Ammon's horn (tissue), 1 donor: ENCODE data around the gene SRA1.

Experiments
- DNase-seq: peaks from one replicate; pipeline ENCODE4 v3.0.0-alpha.2; 2016; ENCODE audit warnings: low spot score

SRA1 gene

DNA sequence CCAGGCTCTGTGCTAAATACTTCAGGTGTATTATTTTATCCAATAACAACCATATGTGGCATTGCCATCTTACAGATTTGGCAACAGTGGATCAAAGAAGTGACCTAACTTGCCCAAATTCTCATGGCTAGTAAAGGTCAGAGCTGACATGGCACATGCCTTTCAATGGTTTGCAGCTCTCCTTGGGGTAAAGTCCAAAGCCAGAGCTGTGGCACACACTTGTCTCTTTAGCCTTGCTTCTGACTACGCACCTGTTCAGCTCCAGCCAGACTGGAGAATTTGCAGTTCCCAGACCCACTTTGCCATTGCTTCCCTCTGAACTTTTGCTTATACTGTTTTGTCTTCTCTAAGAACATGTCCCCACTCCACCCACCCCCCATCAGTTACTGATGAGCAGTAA is 13.2 kb upstream of the SRA1 start:
- DNase-seq = no peak

GRCh38 chr5:140570058-140570457 is 12.8 kb upstream of the SRA1 start:
- DNase-seq = no peak

DNA sequence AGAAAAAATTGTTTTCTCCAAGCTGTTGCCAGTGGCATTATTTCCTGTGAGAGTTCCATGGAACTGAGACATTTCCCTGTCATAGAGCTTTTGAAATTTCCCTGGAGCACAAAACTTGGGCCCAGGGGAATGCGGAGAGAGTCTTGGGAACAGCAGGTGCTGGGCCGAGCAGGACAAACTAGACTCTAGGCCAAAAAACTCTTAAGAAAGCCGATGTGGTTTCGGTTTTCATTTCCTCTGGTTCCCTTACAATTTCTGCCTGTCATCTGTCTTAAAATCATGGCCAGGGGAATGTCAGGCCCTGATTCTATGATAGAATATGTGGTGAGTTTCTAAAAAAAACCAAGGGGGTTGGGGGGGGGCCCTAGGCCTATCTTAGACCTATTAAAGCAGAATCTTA is 11.9 kb upstream of the SRA1 start:
- DNase-seq = peak; percentile 17

DNA sequence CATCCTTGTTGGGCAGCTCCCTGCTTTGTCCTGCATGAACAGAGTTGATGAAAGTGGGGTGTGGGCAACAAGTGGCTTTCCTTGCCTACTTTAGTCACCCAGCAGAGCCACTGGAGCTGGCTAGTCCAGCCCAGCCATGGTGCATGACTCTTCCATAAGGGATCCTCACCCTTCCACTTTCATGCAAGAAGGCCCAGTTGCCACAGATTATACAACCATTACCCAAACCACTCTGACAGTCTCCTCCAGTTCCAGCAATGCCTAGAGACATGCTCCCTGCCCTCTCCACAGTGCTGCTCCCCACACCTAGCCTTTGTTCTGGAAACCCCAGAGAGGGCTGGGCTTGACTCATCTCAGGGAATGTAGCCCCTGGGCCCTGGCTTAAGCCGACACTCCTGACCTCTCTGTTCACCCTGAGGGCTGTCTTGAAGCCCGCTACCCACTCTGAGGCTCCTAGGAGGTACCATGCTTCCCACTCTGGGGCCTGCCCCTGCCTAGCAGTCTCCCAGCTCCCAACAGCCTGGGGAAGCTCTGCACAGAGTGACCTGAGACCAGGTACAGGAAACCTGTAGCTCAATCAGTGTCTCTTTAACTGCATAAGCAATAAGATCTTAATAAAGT is 11.3 kb upstream of the SRA1 start:
- DNase-seq = peak; percentile 1

DNA sequence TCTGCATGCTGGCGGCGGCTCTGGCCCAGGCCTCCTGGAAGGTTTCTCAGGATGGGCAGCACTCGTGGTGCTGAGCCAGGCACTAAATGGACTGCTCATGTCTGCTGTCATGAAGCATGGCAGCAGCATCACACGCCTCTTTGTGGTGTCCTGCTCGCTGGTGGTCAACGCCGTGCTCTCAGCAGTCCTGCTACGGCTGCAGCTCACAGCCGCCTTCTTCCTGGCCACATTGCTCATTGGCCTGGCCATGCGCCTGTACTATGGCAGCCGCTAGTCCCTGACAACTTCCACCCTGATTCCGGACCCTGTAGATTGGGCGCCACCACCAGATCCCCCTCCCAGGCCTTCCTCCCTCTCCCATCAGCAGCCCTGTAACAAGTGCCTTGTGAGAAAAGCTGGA is 10.6 kb upstream of the SRA1 start:
- no peak for DNase-seq

DNA sequence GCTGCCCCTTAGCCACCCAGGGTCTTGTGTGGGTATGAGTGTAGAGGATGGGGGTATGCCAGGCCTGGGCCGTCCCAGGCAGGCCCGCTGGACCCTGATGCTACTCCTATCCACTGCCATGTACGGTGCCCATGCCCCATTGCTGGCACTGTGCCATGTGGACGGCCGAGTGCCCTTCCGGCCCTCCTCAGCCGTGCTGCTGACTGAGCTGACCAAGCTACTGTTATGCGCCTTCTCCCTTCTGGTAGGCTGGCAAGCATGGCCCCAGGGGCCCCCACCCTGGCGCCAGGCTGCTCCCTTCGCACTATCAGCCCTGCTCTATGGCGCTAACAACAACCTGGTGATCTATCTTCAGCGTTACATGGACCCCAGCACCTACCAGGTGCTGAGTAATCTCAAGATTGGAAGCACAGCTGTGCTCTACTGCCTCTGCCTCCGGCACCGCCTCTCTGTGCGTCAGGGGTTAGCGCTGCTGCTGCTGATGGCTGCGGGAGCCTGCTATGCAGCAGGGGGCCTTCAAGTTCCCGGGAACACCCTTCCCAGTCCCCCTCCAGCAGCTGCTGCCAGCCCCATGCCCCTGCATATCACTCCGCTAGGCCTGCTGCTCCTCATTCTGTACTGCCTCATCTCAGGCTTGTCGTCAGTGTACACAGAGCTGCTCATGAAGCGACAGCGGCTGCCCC is 10.0 kb upstream of the SRA1 start:
- peak; percentile 2 for DNase-seq

DNA sequence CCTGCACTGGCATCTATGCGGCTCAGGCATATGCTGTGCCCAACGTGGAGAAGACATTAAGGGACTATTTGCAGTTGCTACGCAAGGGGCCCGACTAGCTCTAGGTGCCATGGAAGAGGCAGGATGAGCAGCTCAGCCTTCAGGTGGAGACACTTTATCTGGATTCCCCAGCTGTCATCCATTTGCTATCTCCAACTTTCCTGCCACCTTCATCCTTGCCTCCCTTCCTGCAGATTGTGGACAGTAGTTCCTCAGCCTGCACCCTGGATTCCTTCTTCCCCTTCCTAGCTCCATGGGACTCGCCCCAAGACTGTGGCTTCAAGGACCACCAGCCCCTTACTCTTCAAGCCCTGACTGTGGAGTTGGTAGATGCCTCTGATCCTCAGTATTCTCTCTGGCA is 9.4 kb upstream of the SRA1 start:
- DNase-seq = peak; percentile 1

DNA sequence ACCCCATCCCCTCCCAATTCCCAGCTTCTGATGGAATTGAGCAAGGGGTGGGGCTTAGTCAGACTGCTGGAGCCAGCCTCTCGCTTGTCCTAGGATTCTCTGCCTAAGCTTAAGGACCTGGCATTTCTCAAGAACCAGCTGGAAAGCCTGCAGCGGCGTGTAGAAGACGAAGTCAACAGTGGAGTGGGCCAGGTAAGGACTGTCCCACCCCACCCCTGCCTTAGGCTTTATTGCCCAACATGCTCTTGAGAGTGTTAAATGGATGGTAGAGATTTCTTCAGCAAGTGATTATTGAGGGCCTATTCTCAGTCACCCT is 8.5 kb upstream of the SRA1 start:
- no peak for DNase-seq

DNA sequence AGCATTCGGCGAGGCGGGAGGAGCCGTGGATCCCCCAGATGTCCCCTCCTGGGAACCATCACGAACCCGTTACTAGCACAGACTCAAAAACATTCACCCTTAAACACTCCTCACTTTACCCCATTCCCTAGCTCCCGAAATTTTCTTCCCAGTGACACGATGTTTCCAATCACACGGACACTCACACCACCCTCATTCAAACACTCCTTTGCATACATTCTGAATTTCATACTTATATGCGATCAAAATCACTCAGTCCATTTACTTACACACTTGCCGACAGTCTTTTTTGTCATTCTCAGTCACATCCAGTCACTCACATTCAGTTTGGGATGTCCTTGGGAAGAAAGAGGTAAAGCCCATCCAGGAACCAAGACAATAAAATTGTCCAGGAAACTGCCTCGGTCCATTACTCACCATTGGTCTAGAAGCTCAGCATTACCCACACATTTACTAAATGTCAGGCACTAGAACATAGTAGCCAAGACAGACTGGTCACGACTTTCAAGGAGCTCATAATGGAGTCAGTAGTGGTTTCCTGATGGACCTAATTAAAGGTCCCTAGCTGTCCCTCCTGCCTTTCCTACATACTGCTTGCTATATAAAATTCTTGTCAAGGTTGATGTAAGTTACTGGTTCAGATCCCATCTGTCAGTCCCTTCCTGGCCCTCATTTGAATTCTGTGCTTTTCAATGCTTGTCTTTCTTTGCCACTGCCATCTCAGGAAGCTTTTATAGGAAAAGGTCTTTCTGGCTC is 7.9 kb upstream of the SRA1 start:
- DNase-seq = no peak

GRCh38 chr5:140564196-140565023 is 7.1 kb upstream of the SRA1 start, which contains the start of the genes APBB3 and SLC35A4:
APBB3 (minus strand) TSS chr5:140564598; CDS start chr5:140564245, 353 bp downstream.
SLC35A4 (plus strand) TSS chr5:140564828; CDS start chr5:140567170, 2,342 bp downstream.
- peak; percentile 99 for DNase-seq

- peak; percentile 36 for DNase-seq
Measured at GRCh38 chr5:140563596-140563995, 6.3 kb upstream of the SRA1 start.

- no peak for DNase-seq
Measured at GRCh38 chr5:140561753-140562523, 4.7 kb upstream of the SRA1 start.

- no peak for DNase-seq
Measured at GRCh38 chr5:140560227-140560626, 3.0 kb upstream of the SRA1 start.

DNA sequence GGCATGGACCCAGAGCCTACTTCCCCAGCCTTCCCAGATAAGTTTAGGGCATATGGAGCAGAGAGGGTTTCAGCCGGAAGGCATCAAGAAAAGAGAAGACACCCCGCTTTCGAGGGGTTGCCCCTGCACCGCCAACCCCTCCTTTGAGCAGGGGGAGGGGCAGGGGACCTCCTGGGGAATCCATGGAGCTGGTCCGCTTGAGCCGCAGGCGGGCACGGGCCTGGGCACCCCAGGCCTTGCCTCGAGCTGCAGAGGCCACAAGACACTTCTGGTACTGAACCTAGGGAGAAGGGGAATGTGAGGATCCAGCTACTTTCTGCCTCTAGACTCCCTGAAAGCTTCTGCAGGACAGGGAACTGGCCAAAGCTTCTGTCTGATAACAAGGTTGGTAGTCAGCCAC is 1.3 kb upstream of the SRA1 start:
- no peak for DNase-seq

DNA sequence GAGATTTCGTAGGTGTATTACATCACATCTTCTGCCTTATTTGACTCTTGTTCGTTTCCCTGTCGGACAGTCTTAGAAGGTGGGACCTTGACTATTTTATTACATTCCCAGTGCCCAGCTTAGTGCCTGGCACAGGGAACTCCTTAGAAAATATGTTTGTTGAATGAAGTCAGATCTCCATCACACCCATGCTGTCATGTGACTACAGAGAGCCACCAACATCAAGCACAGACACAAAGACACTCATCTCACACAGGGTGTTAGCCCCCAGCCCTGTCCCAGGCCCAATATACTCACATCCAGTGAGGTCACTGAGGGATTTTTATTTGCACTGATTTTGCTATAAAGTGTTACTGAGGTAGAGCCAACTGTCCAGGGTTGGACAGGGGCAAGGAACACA is 692 bp upstream of the SRA1 start:
- DNase-seq = no peak

DNA sequence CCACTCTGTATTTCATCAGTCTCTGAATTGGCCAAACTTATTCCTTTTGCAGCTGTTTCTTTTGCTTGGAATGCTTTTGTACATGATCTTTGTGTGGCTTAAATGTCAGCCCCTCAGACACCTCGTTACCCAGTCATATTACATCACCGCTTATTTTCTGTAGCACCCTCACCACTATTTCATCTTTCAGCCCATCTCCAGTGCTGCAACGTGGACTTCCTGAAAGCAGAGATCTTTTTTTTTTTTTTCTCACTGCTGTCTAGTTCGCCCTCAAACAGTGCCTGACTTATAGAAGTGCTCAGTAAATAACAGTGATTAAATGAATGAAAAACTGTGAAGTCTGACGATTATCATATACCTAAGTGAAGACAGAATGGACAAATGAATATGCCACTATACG is 835 bp downstream of the SRA1 start:
- no peak for DNase-seq

- no peak for DNase-seq
Measured at GRCh38 chr5:140555747-140556312, 1.4 kb downstream of the SRA1 start.

- no peak for DNase-seq
Measured at GRCh38 chr5:140554454-140554853, 2.8 kb downstream of the SRA1 start.

DNA sequence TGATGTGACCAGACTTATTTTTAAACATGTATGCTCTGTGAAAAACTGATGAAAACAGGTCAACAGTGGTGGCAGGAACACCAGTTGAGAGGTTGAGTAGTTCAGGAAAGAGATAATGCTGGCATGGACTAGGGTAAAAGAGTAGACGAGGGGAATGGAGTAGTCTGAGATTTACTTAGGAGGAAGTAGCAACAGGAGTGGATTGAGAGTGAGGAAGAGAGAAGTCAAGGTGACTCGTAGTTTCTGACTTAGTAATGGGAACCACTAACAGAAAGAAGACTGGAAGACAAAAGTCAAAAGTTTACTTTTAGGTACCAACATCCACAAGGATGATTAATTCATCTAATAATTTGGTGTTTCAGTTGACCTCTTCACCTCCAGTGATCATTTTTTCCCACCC is 3.6 kb downstream of the SRA1 start:
- no peak for DNase-seq

- no peak for DNase-seq
Measured at GRCh38 chr5:140551872-140552271, 5.4 kb downstream of the SRA1 start.
